ENCODE data around the gene PLD1.

The PLD1 gene

GRCh38 chr3:171775943-171776342 is 34.3 kb downstream of the PLD1 start:
- ChIA-PET CTCF (interaction anchor here (0.7 kb wide), 2 partner anchors 19 to 30 kb away, joined by 3 read pairs; no protein-coding TSS in a partner anchor), POLR2A (ENCODE audit: low non-redundant PET) (interaction anchor here (0.6 kb wide), 1 partner anchor 34 kb away, joined by 5 read pairs; the partner anchor contains the start of gene PLD1)
- no peak for TF ChIP-seq CTCF (conservative IDR thresholded peaks at IDR 0.05; ENCODE audit: low read depth)
- no peak overlapping the region for H3K27ac ChIP-seq
- no peak for DNase-seq (ENCODE audit: low spot score)

- DNase-seq (ENCODE audit: low spot score) = no peak
- H3K27ac ChIP-seq = no peak overlapping the region
- ChIA-PET CTCF (no interaction called here), POLR2A (ENCODE audit: low non-redundant PET) (no interaction called here)
- TF ChIP-seq CTCF (conservative IDR thresholded peaks at IDR 0.05; ENCODE audit: low read depth) = no peak
These were observed 35.8 kb downstream of the PLD1 start for GRCh38 chr3:171774521-171774920.

- ChIA-PET CTCF (interaction anchor here (0.6 to 2.4 kb wide), 23 partner anchors 15 to 723 kb away, joined by 3 to 20 read pairs (median 4); partner anchors contain the start of gene PLD1), POLR2A (ENCODE audit: low non-redundant PET) (interaction anchor here (0.5 kb wide), 1 partner anchor 54 kb away, joined by 4 read pairs; no protein-coding TSS in a partner anchor)
- no peak overlapping the region for H3K27ac ChIP-seq
- DNase-seq (ENCODE audit: low spot score) = peak; percentile 67
- TF ChIP-seq CTCF (conservative IDR thresholded peaks at IDR 0.05; ENCODE audit: low read depth) = peak; percentile 76
These were observed 37.7 kb downstream of the PLD1 start for GRCh38 chr3:171772427-171773056.

GRCh38 chr3:171770689-171771620 is 39.3 kb downstream of the PLD1 start:
- peak; percentile 88 for DNase-seq (ENCODE audit: low spot score)
- no peak overlapping the region for H3K27ac ChIP-seq
- ChIA-PET CTCF (interaction anchor here (0.5 to 2.4 kb wide), 4 partner anchors 52 to 721 kb away, joined by 4 to 20 read pairs (median 10); no protein-coding TSS in a partner anchor), POLR2A (ENCODE audit: low non-redundant PET) (no interaction called here)
- TF ChIP-seq CTCF (conservative IDR thresholded peaks at IDR 0.05; ENCODE audit: low read depth) = no peak

- no peak for DNase-seq (ENCODE audit: low spot score)
- TF ChIP-seq CTCF (conservative IDR thresholded peaks at IDR 0.05; ENCODE audit: low read depth) = no peak
- H3K27ac ChIP-seq = no peak overlapping the region
- ChIA-PET POLR2A (ENCODE audit: low non-redundant PET) (no interaction called here), CTCF (interaction anchor here (0.8 kb wide), 1 partner anchor 695 kb away, joined by 3 read pairs; no protein-coding TSS in a partner anchor)
These were observed 40.8 kb downstream of the PLD1 start for GRCh38 chr3:171769461-171769860.

GRCh38 chr3:171768986-171769385 is 41.3 kb downstream of the PLD1 start:
- no peak for DNase-seq (ENCODE audit: low spot score)
- TF ChIP-seq CTCF (conservative IDR thresholded peaks at IDR 0.05; ENCODE audit: low read depth) = no peak
- ChIA-PET CTCF (no interaction called here), POLR2A (ENCODE audit: low non-redundant PET) (no interaction called here)
- no peak overlapping the region for H3K27ac ChIP-seq

All from RWPE1 (cell line).